Ureter (tissue), 1 donor: ENCODE measurements around the gene MESP2. TPM values are rescaled to one million over a fixed set of nuclear protein-coding genes. Genes with fewer than 3 reads are reported as not detected.
"Not testable (repeated sequence)": the region's sequence is repeated elsewhere in the genome, so short reads cannot be mapped to it uniquely, and the experiment has no call there.

ENCODE experiments used
- DNase-seq: peaks from one replicate; pipeline ENCODE4 v3.0.0-alpha.2; 2020; ENCODE audit warnings: low spot score
- total RNA-seq: library from RNA; stranded (reverse); gene quantifications from one replicate; pipeline ENCODE4 v1.2.4, GENCODE V29; 2023
- donor health status: DM: yes; HTN: yes; CAD: no.

The MESP2 gene
- total RNA-seq, 1 donor from 2014 or later = not detected

- no peak for DNase-seq
Measured at GRCh38 chr15:89781055-89781454, 4.9 kb downstream of the MESP2 start.

- DNase-seq = no peak
Measured at GRCh38 chr15:89781891-89782618, 5.9 kb downstream of the MESP2 start.

GRCh38 chr15:89782619-89782950 is 6.5 kb downstream of the MESP2 start:
- not testable (repeated sequence) for DNase-seq

- DNase-seq = no peak
Measured at GRCh38 chr15:89783111-89783860, 7.2 kb downstream of the MESP2 start.

- no peak for DNase-seq
Measured at GRCh38 chr15:89783861-89784685, 7.9 kb downstream of the MESP2 start.

GRCh38 chr15:89784686-89784960 is 8.5 kb downstream of the MESP2 start:
- DNase-seq = no peak

GRCh38 chr15:89785064-89785773 is 9.1 kb downstream of the MESP2 start:
- DNase-seq = no peak

GRCh38 chr15:89785774-89786140 is 9.6 kb downstream of the MESP2 start:
- no peak for DNase-seq

- DNase-seq = no peak
Measured at GRCh38 chr15:89787944-89788343, 11.8 kb downstream of the MESP2 start.

- not testable (repeated sequence) for DNase-seq
Measured at GRCh38 chr15:89788585-89788984, 12.5 kb downstream of the MESP2 start.

GRCh38 chr15:89790206-89790605 is 14.1 kb downstream of the MESP2 start:
- DNase-seq = no peak

- no peak for DNase-seq
Measured at GRCh38 chr15:89790661-89791060, 14.5 kb downstream of the MESP2 start.

- DNase-seq = no peak
Measured at GRCh38 chr15:89792106-89792805, 16.1 kb downstream of the MESP2 start.

GRCh38 chr15:89794627-89795241 is 18.6 kb downstream of the MESP2 start:
- DNase-seq = no peak

- DNase-seq = no peak
Measured at GRCh38 chr15:89795996-89796395, 19.9 kb downstream of the MESP2 start.

- DNase-seq = no peak
Measured at GRCh38 chr15:89797678-89798201, 21.6 kb downstream of the MESP2 start.

GRCh38 chr15:89799011-89799911 is 23.1 kb downstream of the MESP2 start:
- no peak for DNase-seq

GRCh38 chr15:89799918-89800498 is 23.9 kb downstream of the MESP2 start:
- DNase-seq = no peak

- DNase-seq = no peak
Measured at GRCh38 chr15:89801471-89802195, 25.5 kb downstream of the MESP2 start.
